ENCODE results near the gene DNAJC13.
"Not testable (repeated sequence)": the region's sequence is repeated elsewhere in the genome, so short reads cannot be mapped to it uniquely, and the experiment has no call there.

Gene DNAJC13

GRCh38 chr3:132416807-132417694, at the start of gene DNAJC13:
DNAJC13 (plus strand) TSS chr3:132417502; CDS start chr3:132434551, 17,049 bp downstream.
- no peak for TF ChIP-seq CTCF (conservative IDR thresholded peaks at IDR 0.05; ENCODE audit: low read depth, low read length)

GRCh38 chr3:132368515-132368914, 48.8 kb upstream of the DNAJC13 start:
- no peak overlapping the region for H3K4me3 ChIP-seq (ENCODE audit: low read length)
- no peak for DNase-seq (ENCODE audit: low read depth)
- TF ChIP-seq CTCF (conservative IDR thresholded peaks at IDR 0.05; ENCODE audit: low read depth, low read length): no peak

More at GRCh38 chr3:132416807-132417694, at the start of gene DNAJC13:
- H3K4me3 ChIP-seq (ENCODE audit: low read length): peak within 1 kb of the TSS; percentile 98
- peak; percentile 75 for DNase-seq (ENCODE audit: low read depth)

- DNase-seq (ENCODE audit: low read depth): no peak
- no peak for TF ChIP-seq CTCF (conservative IDR thresholded peaks at IDR 0.05; ENCODE audit: low read depth, low read length)
These were observed 48.3 kb upstream of the DNAJC13 start for GRCh38 chr3:132368962-132369361.

GRCh38 chr3:132376945-132377354, 40.4 kb upstream of the DNAJC13 start:
- not testable (repeated sequence) for DNase-seq (ENCODE audit: low read depth); H3K4me3 ChIP-seq (ENCODE audit: low read length)

More at GRCh38 chr3:132368962-132369361, 48.3 kb upstream of the DNAJC13 start:
- H3K4me3 ChIP-seq (ENCODE audit: low read length): no peak overlapping the region

GRCh38 chr3:132378048-132378762, 39.1 kb upstream of the DNAJC13 start:
- TF ChIP-seq CTCF (conservative IDR thresholded peaks at IDR 0.05; ENCODE audit: low read depth, low read length): no peak
- H3K4me3 ChIP-seq (ENCODE audit: low read length): no peak overlapping the region
- no peak for DNase-seq (ENCODE audit: low read depth)

- no peak overlapping the region for H3K4me3 ChIP-seq (ENCODE audit: low read length)
- no peak for DNase-seq (ENCODE audit: low read depth)
- TF ChIP-seq CTCF (conservative IDR thresholded peaks at IDR 0.05; ENCODE audit: low read depth, low read length): no peak
These were observed 38.5 kb upstream of the DNAJC13 start for GRCh38 chr3:132378846-132379245.

- DNase-seq (ENCODE audit: low read depth): peak; percentile 34
- H3K4me3 ChIP-seq (ENCODE audit: low read length): no peak overlapping the region
- TF ChIP-seq CTCF (conservative IDR thresholded peaks at IDR 0.05; ENCODE audit: low read depth, low read length): no peak
These were observed 36.4 kb upstream of the DNAJC13 start for GRCh38 chr3:132380920-132381319.
